ENCODE results near the gene PLA2G4E.

PLA2G4E gene

GRCh38 chr15:42056934-42057798 lies 36.3 kb upstream of the PLA2G4E start:
- DNase-seq = peak; percentile 95
- TF ChIP-seq, protein P1, sequence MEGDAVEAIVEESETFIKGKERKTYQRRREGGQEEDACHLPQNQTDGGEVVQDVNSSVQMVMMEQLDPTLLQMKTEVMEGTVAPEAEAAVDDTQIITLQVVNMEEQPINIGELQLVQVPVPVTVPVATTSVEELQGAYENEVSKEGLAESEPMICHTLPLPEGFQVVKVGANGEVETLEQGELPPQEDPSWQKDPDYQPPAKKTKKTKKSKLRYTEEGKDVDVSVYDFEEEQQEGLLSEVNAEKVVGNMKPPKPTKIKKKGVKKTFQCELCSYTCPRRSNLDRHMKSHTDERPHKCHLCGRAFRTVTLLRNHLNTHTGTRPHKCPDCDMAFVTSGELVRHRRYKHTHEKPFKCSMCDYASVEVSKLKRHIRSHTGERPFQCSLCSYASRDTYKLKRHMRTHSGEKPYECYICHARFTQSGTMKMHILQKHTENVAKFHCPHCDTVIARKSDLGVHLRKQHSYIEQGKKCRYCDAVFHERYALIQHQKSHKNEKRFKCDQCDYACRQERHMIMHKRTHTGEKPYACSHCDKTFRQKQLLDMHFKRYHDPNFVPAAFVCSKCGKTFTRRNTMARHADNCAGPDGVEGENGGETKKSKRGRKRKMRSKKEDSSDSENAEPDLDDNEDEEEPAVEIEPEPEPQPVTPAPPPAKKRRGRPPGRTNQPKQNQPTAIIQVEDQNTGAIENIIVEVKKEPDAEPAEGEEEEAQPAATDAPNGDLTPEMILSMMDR (IDR thresholded peaks at IDR 0.05; ENCODE audit: low read depth, low read length) = peak; percentile 84
- Histone ChIP-seq H3K4me3 (ENCODE audit: low read depth, low read length) (peak overlapping the region; percentile 52), H3K9me3 (no peaks in the 10 kb centered on the region), H3K4me1 (peaks cover 4% of the 10 kb centered on the region; the same call in 1 of the 2 replicates), H3K27me3 (peaks cover 5% of the 10 kb centered on the region; the same call in 1 of the 2 replicates), H3K36me3 (no peaks in the 10 kb centered on the region)

GRCh38 chr15:42053914-42054313 lies 33.1 kb upstream of the PLA2G4E start:
- Histone ChIP-seq H3K4me3 (ENCODE audit: low read depth, low read length) (no peak overlapping the region), H3K27me3 (peaks cover 5% of the 10 kb centered on the region; the same call in 1 of the 2 replicates), H3K9me3 (no peaks in the 10 kb centered on the region), H3K36me3 (no peaks in the 10 kb centered on the region), H3K4me1 (peaks cover 4% of the 10 kb centered on the region; the same call in 1 of the 2 replicates)
- TF ChIP-seq, protein P1 (IDR thresholded peaks at IDR 0.05; ENCODE audit: low read depth, low read length) = no peak
- no peak for DNase-seq

DNA sequence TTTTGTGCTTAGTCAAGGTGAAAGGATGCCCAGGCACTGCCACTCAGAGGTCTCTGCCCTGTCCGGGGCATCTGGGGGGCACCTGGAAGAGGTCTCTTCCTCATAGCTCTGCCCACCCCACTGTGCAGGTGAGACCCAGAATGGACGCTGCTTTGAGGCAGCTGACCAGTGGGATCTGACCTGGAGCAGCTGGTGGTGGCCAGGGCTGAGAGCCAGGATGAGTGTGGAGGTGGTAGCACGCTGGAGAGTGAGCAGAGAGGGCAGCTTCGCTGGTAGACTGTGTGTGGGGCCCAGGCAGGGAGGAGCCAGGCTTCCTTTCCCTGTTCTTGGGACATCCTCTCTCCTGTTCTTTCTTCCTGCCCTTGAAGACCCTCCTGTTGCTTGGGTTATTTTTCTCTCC lies 32.2 kb upstream of the PLA2G4E start:
- Histone ChIP-seq H3K9me3 (no peaks in the 10 kb centered on the region), H3K4me3 (ENCODE audit: low read depth, low read length) (no peak overlapping the region), H3K36me3 (no peaks in the 10 kb centered on the region), H3K4me1 (peaks cover 4% of the 10 kb centered on the region; the same call in 1 of the 2 replicates), H3K27me3 (peaks cover 5% of the 10 kb centered on the region; the same call in 1 of the 2 replicates)
- no peak for DNase-seq
- TF ChIP-seq, protein P1 (IDR thresholded peaks at IDR 0.05; ENCODE audit: low read depth, low read length) = no peak

- H3K9me3 ChIP-seq = no peaks in the 10 kb centered on the region
- H3K36me3 ChIP-seq = no peaks in the 10 kb centered on the region
- no peaks in the 10 kb centered on the region for H3K27me3 ChIP-seq
- DNase-seq = no peak
- TF ChIP-seq, protein P1 (IDR thresholded peaks at IDR 0.05; ENCODE audit: low read depth, low read length) = no peak
- peaks cover 4% of the 10 kb centered on the region; the same call in 1 of the 2 replicates for H3K4me1 ChIP-seq
- H3K4me3 ChIP-seq (ENCODE audit: low read depth, low read length) = no peak overlapping the region
Observed at GRCh38 chr15:42050484-42051255, 29.8 kb upstream of the PLA2G4E start.

GRCh38 chr15:42048821-42049200 lies 28.0 kb upstream of the PLA2G4E start:
- no peaks in the 10 kb centered on the region for H3K27me3 ChIP-seq
- H3K9me3 ChIP-seq = no peaks in the 10 kb centered on the region
- no peak overlapping the region for H3K4me3 ChIP-seq (ENCODE audit: low read depth, low read length)
- TF ChIP-seq, protein P1 (IDR thresholded peaks at IDR 0.05; ENCODE audit: low read depth, low read length) = no peak
- H3K4me1 ChIP-seq = no peaks in the 10 kb centered on the region
- no peaks in the 10 kb centered on the region for H3K36me3 ChIP-seq
- no peak for DNase-seq
